KMS-11 (cell line): ENCODE data around the gene MIX23.
A peak's percentile ranks its signal among the peaks of the same experiment; 100 is the strongest.

Source experiments
- H2AFZ ChIP-seq: fragments of 200-600 bp; sonication (generic); 2 replicates; pipeline ENCODE4 v1.6.1; 2016; ENCODE audit warnings: antibody characterized with exemption, mixed run types, low read depth
- H3K27ac ChIP-seq: fragments of 200-600 bp; sonication (generic); 2 replicates; pipeline ENCODE4 v1.6.1; 2016; ENCODE audit warnings: mild to moderate bottlenecking, mixed run types
- H3K27me3 ChIP-seq: fragments of 200-600 bp; sonication (generic); 2 replicates; pipeline ENCODE4 v1.6.1; 2017; ENCODE audit warnings: mild to moderate bottlenecking, low read depth, mixed run types, moderate library complexity; ENCODE audit not compliant: insufficient read depth
- H3K36me3 ChIP-seq: fragments of 200-600 bp; sonication (generic); 2 replicates; pipeline ENCODE4 v1.6.1; 2017; ENCODE audit warnings: mild to moderate bottlenecking, mixed run types; ENCODE audit not compliant: insufficient read depth
- H3K4me1 ChIP-seq: fragments of 200-600 bp; sonication (generic); 2 replicates; pipeline ENCODE4 v1.6.1; 2016; ENCODE audit warnings: mild to moderate bottlenecking, low read depth, mixed run types; ENCODE audit not compliant: poor library complexity, severe bottlenecking
- H3K4me2 ChIP-seq: fragments of 200-600 bp; sonication (generic); 2 replicates; pipeline ENCODE4 v1.7.0; 2016; ENCODE audit warnings: mild to moderate bottlenecking, mixed run types
- H3K4me3 ChIP-seq: fragments of 200-600 bp; sonication (generic); IDR thresholded peaks from 2 replicates; pipeline ENCODE4 v1.6.1; 2017; ENCODE audit warnings: low read depth, low read length, mixed read lengths; ENCODE audit not compliant: insufficient read depth
- H3K79me2 ChIP-seq: fragments of 200-600 bp; sonication (generic); 2 replicates; pipeline ENCODE4 v1.6.1; 2016; ENCODE audit warnings: low read depth, mixed run types; ENCODE audit not compliant: insufficient read depth
- H3K9ac ChIP-seq: fragments of 200-600 bp; sonication (generic); 2 replicates; pipeline ENCODE4 v1.6.1; 2016; ENCODE audit warnings: mild to moderate bottlenecking, mixed run types
- H4K20me1 ChIP-seq: fragments of 200-600 bp; sonication (generic); 2 replicates; pipeline ENCODE4 v1.6.1; 2016; ENCODE audit warnings: mild to moderate bottlenecking, mixed run types; ENCODE audit not compliant: insufficient read depth
- CTCF ChIP-seq: fragments of 200-600 bp; sonication (generic); conservative IDR thresholded peaks from 2 replicates; pipeline ENCODE4 v1.6.1; 2017; ENCODE audit warnings: low read depth, mild to moderate bottlenecking, antibody characterized with exemption, low read length, moderate library complexity, mixed read lengths

MIX23 gene

GRCh38 chr3:122382888-122383666 lies at the start of gene MIX23:
Gene MIX23 (minus strand): TSS chr3:122383231. CDS start chr3:122383224, 7 bp downstream.
- peak within 1 kb of the TSS; percentile 96 for H3K4me3 ChIP-seq
- peak within 1 kb of the TSS; percentile 72 for H3K27ac ChIP-seq
- H3K9ac ChIP-seq, result peak within 1 kb of the TSS; percentile 81
- H3K36me3 ChIP-seq, result no peaks in the 10 kb centered on the region
- H3K79me2 ChIP-seq, result peaks cover 33% of the 10 kb centered on the region
- peaks cover 34% of the 10 kb centered on the region for H3K4me1 ChIP-seq
- H3K4me2 ChIP-seq, result peak within 1 kb of the TSS; percentile 98
- H3K27me3 ChIP-seq, result no peaks in the 10 kb centered on the region
- peak within 1 kb of the TSS; percentile 84 for H2AFZ ChIP-seq
- H4K20me1 ChIP-seq, result no peaks in the 10 kb centered on the region
- 0 out of 2 replicates have a peak, but pooled peaks have one; percentile 3 for TF ChIP-seq CTCF

DNA sequence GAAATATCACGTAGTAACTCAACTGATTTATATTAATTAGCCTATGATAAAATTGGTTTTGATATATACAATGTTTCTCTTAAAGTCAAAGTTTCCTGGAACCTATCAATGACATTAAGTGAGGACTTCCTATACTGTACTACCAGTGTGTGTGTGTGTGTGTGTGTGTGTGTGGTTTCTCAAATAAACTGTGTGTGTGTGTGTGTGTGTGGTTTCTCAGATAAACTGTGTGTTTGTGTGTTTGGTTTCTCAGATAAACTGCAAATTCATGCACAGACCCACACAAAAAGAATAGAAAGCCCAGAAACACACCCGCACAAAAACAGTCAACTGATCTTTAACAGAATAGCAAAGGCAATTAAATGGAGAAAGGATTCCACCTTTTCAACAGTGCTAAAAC lies 47.3 kb upstream of the MIX23 start:
- Histone ChIP-seq H3K9ac (no peak overlapping the region), H3K4me2 (no peak overlapping the region), H2AFZ (no peak overlapping the region), H3K27me3 (no peaks in the 10 kb centered on the region), H3K4me1 (no peaks in the 10 kb centered on the region), H3K4me3 (no peak overlapping the region), H3K79me2 (no peaks in the 10 kb centered on the region), H4K20me1 (no peaks in the 10 kb centered on the region), H3K36me3 (no peaks in the 10 kb centered on the region; the same call in 1 of the 2 replicates), H3K27ac (no peak overlapping the region)
- TF ChIP-seq CTCF, result no peak

- Histone ChIP-seq H2AFZ (no peak overlapping the region), H3K79me2 (no peaks in the 10 kb centered on the region), H3K9ac (no peak overlapping the region), H3K4me2 (no peak overlapping the region), H4K20me1 (no peaks in the 10 kb centered on the region), H3K36me3 (no peaks in the 10 kb centered on the region; the same call in 1 of the 2 replicates), H3K27me3 (no peaks in the 10 kb centered on the region), H3K4me1 (no peaks in the 10 kb centered on the region), H3K4me3 (no peak overlapping the region), H3K27ac (no peak overlapping the region)
- no peak for TF ChIP-seq CTCF
Measured at GRCh38 chr3:122427857-122428471, 44.9 kb upstream of the MIX23 start.

- Histone ChIP-seq H3K4me1 (peaks cover 9% of the 10 kb centered on the region), H3K4me2 (no peak overlapping the region), H3K4me3 (no peak overlapping the region), H3K79me2 (0 out of 2 replicates have a peak, but pooled peaks cover 11% of the 10 kb centered on the region), H2AFZ (no peak overlapping the region), H3K27me3 (no peaks in the 10 kb centered on the region), H3K9ac (no peak overlapping the region), H3K36me3 (no peaks in the 10 kb centered on the region; the same call in 1 of the 2 replicates), H3K27ac (no peak overlapping the region), H4K20me1 (no peaks in the 10 kb centered on the region)
- TF ChIP-seq CTCF, result no peak
Measured at GRCh38 chr3:122421836-122422235, 38.8 kb upstream of the MIX23 start.
